Heart left ventricle (tissue), 16 donors: ENCODE measurements around the gene CCNI. TPM values are rescaled to one million over a fixed set of nuclear protein-coding genes. Genes with fewer than 3 reads are reported as not detected.
"Not testable (repeated sequence)": the region's sequence is repeated elsewhere in the genome, so short reads cannot be mapped to it uniquely, and the experiment has no call there.

Source experiments
- ATAC-seq, 4 donors: fragments of 200-7000 bp; cut with Tn5 transposase; one replicate each; pipeline ENCODE4 v1.9.1; 2020 to 2022; ENCODE audit warnings: moderate library complexity in 4 of 4, mild to moderate bottlenecking in 3 of 4, moderate number of reproducible peaks in 1 of 4
- DNase-seq, 5 donors: peaks; one replicate each; pipeline ENCODE4 v3.0.0-alpha.2; 2020
- H3K27ac ChIP-seq, 12 donors: fragments of 200-600 bp; sonication (generic) in 4 of 12; one replicate each; pipeline versions ENCODE4 v1.5.0 to v1.8.0; 2016 to 2022; ENCODE audit warnings: mild to moderate bottlenecking in 2 of 12
- H3K27me3 ChIP-seq, 9 donors: fragments of 200-600 bp; sonication (generic) in 2 of 9; one replicate each; pipeline versions ENCODE4 v1.5.1 to v1.8.0; 2016 to 2022; ENCODE audit warnings: mild to moderate bottlenecking in 3 of 9
- H3K36me3 ChIP-seq, 9 donors: fragments of 200-600 bp; sonication (generic) in 2 of 9; one replicate each; pipeline versions ENCODE4 v1.5.0 to v1.8.0; 2018 to 2022; ENCODE audit warnings: mild to moderate bottlenecking in 2 of 9
- H3K4me1 ChIP-seq, 12 donors: fragments of 200-600 bp; sonication (generic) in 4 of 12; one replicate each; pipeline versions ENCODE4 v1.5.0 to v1.8.0; 2016 to 2022; ENCODE audit warnings: mild to moderate bottlenecking in 3 of 12
- H3K4me3 ChIP-seq, 12 donors: fragments of 200-600 bp; sonication (generic) in 4 of 12; one replicate each; pipeline versions ENCODE4 v1.5.0 to v1.8.0; 2017 to 2022; ENCODE audit warnings: mild to moderate bottlenecking in 9 of 12, moderate library complexity in 4 of 12
- H3K9me3 ChIP-seq, 12 donors: fragments of 200-600 bp; sonication (generic) in 4 of 12; one replicate each; pipeline versions ENCODE4 v1.5.0 to v1.8.0; 2016 to 2022; ENCODE audit warnings: mild to moderate bottlenecking in 1 of 12
- POLR2A ChIP-seq, 2 donors: fragments of 450-650 bp; IDR thresholded peaks; one replicate each; pipeline ENCODE4 v1.6.1; 2017; ENCODE audit warnings: antibody characterized with exemption in 2 of 2, mild to moderate bottlenecking in 2 of 2, moderate library complexity in 2 of 2
- WGBS, 4 donors: extraction: QIAGEN DNeasy Blood & Tissue Kit in 2 of 4; methylation state at CpG; one replicate each; pipeline versions ENCODE4 v1.1.5 to v1.1.7; 2013 to 2018; 5-methylcytosine and 5-hydroxymethylcytosine counted together
- intact Hi-C, 10 donors: fragments of 100-400 bp; cut with DNase I; formaldehyde crosslinking; loops; one replicate each; pipeline versions ENCODE4 v1.11.1 to v1.14.2; 2022
- polyA plus RNA-seq, 2 donors: library from polyadenylated mRNA; stranded (reverse); fragments of 200-250 nt; gene quantifications; one replicate each; pipeline ENCODE4 v1.2.3, GENCODE V29; 2013
- total RNA-seq, 9 donors: library from RNA; depleted of rRNA in 2 of 9; stranded (reverse); fragments of >200 nt in 2 of 9; fragmentation: NEBNext Ultra II Directional in 3 of 9; extraction: Animal tissue kit (Norgen Biotek cat#: 25700) in 3 of 9; gene quantifications; one replicate each; pipeline versions ENCODE4 v1.1.0 to v1.2.4, GENCODE V29; 2016 to 2023
- TF ChIP-seq, protein P1 (sequence below), 12 donors: fragments of 200-600 bp; sonication (generic) in 4 of 12; IDR thresholded peaks; one replicate each; pipeline versions ENCODE4 v1.5.0 to v1.8.0; 2018 to 2022; ENCODE audit warnings: antibody characterized with exemption in 12 of 12, mild to moderate bottlenecking in 5 of 12
- donor health status: ischemic (EF 13 %, LVEDD 7.1; RV severe dilation, severe dysfunction).
- donor health status: healthy with polysubstance abuse.
- donor health status: DM: no; HTN: yes; CAD: no.
- donor health status: DM: no; HTN: no; CAD: no.
- donor health status: ischemic (EF 25% LVEDD 6.9; RV normal size, moderate dysfunction).
- donor health status: ischemic (EF 25% LVEDD 5.7; RV mildly dilated, moderate dysfunction).
- donor health status: healthy.
- donor health status: DM: yes; HTN: yes; CAD: no.
- donor health status: ischemic (EF 35%, LVEDD 5.7; RV mildly dilated, moderate dysfunction).
- donor health status: nonischemic (EF 11% LVEDD 7.7; RV severe dilation, severe dysfunction).
- donor health status: DM: yes; HTN: yes; CAD: no.
- donor health status: PGD.
- donor health status: ischemic (EF 29% LVEDD 5.4; RV normal size, mild dysfunction).
- donor health status: nonischemic (EF 23%, LVEDD 6.1; RV moderate dilation, normal function).

Gene CCNI
- total and polyA plus RNA-seq, 11 donors: 49.4 to 356 (median 299) TPM

- ATAC-seq: no peak
- intact Hi-C loops: loop anchor here in 8 of 10 donors (5.0 to 10.0 kb wide), 7 partner anchors 39 to 529 kb away; partner anchors contain the start of gene SEPTIN11 (in 1 of the 8)
Observed at GRCh38 chr4:77040854-77041725, 34.7 kb downstream of the CCNI start.

DNA sequence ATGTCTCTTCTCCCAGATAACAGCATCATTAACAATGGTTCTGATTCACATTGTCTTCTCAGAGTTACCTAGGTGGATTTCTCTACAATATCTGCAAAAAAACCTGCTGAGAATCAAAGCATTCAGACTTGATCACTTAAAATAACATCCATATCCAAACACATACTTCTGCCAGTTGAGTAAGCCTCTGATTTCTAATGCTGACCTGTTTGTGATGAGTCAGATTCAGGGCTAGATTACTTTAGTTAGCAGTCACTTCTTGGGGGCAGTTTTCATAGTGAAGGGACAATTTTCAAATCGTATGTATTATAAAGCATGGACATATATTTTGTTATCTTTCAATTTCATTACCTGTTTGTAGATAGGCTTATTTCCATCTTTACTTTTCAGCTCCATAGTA, 35.5 kb downstream of the CCNI start:
- intact Hi-C loops: loop anchor here in 8 of 10 donors (5.0 to 10.0 kb wide), 7 partner anchors 38 to 528 kb away; partner anchors contain the start of gene SEPTIN11 (in 1 of the 8)
- Histone ChIP-seq H3K4me1 (peaks cover 0 to 19% (median 0%) of the 10 kb centered on the region in 12 donors), H3K27ac (peak overlapping the region in 1 of 12 donors; percentile 15), H3K36me3 (peaks cover 0 to 54% (median 36%) of the 10 kb centered on the region in 9 donors), H3K27me3 (no peaks in the 10 kb centered on the region), H3K9me3 (no peaks in the 10 kb centered on the region), H3K4me3 (no peak overlapping the region)
- no peak for ATAC-seq
- DNase-seq: no peak
- 86 to 90% (median 88%) methylated on average over 1 of the region's 1 CpG for WGBS, 4 donors
- no peak for TF ChIP-seq POLR2A (IDR thresholded peaks at IDR 0.05)
- TF ChIP-seq, protein P1, sequence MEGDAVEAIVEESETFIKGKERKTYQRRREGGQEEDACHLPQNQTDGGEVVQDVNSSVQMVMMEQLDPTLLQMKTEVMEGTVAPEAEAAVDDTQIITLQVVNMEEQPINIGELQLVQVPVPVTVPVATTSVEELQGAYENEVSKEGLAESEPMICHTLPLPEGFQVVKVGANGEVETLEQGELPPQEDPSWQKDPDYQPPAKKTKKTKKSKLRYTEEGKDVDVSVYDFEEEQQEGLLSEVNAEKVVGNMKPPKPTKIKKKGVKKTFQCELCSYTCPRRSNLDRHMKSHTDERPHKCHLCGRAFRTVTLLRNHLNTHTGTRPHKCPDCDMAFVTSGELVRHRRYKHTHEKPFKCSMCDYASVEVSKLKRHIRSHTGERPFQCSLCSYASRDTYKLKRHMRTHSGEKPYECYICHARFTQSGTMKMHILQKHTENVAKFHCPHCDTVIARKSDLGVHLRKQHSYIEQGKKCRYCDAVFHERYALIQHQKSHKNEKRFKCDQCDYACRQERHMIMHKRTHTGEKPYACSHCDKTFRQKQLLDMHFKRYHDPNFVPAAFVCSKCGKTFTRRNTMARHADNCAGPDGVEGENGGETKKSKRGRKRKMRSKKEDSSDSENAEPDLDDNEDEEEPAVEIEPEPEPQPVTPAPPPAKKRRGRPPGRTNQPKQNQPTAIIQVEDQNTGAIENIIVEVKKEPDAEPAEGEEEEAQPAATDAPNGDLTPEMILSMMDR (IDR thresholded peaks at IDR 0.05): no peak

More at GRCh38 chr4:77040854-77041725, 34.7 kb downstream of the CCNI start:
- H3K4me1 ChIP-seq: peaks cover 0 to 19% (median 0%) of the 10 kb centered on the region in 12 donors
- no peak for DNase-seq
- TF ChIP-seq, protein P1 (IDR thresholded peaks at IDR 0.05): no peak
- no peak for TF ChIP-seq POLR2A (IDR thresholded peaks at IDR 0.05)
- 89 to 92% (median 91%) methylated on average over 2 of the region's 2 CpGs for WGBS, 4 donors
- H3K27ac ChIP-seq: peak overlapping the region in 1 of 12 donors; percentile 15
- no peaks in the 10 kb centered on the region for H3K27me3 ChIP-seq
- H3K36me3 ChIP-seq: peaks cover 0 to 53% (median 35%) of the 10 kb centered on the region in 9 donors
- no peak overlapping the region for H3K4me3 ChIP-seq
- no peaks in the 10 kb centered on the region for H3K9me3 ChIP-seq

DNA sequence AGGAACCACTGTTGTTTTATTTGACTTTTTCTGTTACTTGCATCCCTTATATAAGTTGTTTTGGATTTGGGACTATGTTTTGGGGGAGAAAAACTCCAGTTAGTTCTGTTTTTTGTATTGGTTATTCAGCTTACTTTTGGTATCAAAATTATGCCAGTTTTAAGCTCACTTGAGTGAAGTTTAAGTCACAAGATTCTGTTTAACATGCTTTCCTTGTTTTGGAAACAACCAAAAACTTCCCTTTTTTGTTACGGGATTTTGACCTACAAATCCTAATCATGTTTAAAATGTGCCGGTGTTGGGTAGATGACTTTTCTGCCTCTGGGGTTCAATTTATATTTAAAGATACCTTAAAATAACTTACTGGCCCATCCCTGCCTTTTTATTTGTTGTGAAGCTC, 36.0 kb downstream of the CCNI start:
- Histone ChIP-seq H3K9me3 (no peaks in the 10 kb centered on the region), H3K4me3 (no peak overlapping the region), H3K27ac (no peak overlapping the region), H3K36me3 (peaks cover 0 to 59% (median 41%) of the 10 kb centered on the region in 9 donors), H3K27me3 (no peaks in the 10 kb centered on the region), H3K4me1 (peaks cover 0 to 16% (median 0%) of the 10 kb centered on the region in 12 donors)
- whole genome bisulfite sequencing, 4 donors: 67 to 93% (median 90%) methylated on average over 2 of the region's 2 CpGs
- intact Hi-C loops: loop anchor here in 8 of 10 donors (5.0 to 10.0 kb wide), 7 partner anchors 37 to 527 kb away; partner anchors contain the start of gene SEPTIN11 (in 1 of the 8)
- no peak for DNase-seq
- no peak for ATAC-seq
- TF ChIP-seq, protein P1 (IDR thresholded peaks at IDR 0.05): no peak
- no peak for TF ChIP-seq POLR2A (IDR thresholded peaks at IDR 0.05)

DNA sequence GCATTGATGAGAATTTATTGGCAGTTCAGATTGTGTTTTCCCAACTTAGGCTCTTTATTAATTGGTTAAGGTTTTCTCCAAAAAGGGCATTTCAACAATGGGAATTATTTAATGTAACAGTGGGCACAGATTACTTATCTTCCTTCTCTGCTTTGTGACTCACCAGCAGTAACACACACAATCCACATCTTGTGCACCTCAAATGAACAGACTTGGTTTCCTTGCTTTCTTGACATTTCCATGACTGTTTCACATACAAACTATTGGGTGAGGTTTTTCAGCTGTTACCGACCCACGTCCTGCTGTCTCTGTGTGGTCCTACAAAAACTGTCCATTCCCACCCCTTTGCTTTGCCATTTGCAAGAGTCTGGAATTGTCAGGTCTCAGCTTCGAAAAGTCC, 38.1 kb downstream of the CCNI start:
- Histone ChIP-seq H3K27ac (no peak overlapping the region), H3K4me3 (no peak overlapping the region), H3K4me1 (peaks cover 0 to 13% (median 0%) of the 10 kb centered on the region in 12 donors), H3K36me3 (peaks cover 0 to 80% (median 61%) of the 10 kb centered on the region in 9 donors), H3K27me3 (no peaks in the 10 kb centered on the region), H3K9me3 (no peaks in the 10 kb centered on the region)
- DNase-seq (no peak), ATAC-seq (no peak)
- 94 to 96% (median 95%) methylated on average over 3 of the region's 3 CpGs for WGBS, 4 donors
- TF ChIP-seq POLR2A (IDR thresholded peaks at IDR 0.05): no peak
- TF ChIP-seq, protein P1 (IDR thresholded peaks at IDR 0.05): no peak
- intact Hi-C loops: no loop called here

GRCh38 chr4:77037168-77037567, 38.6 kb downstream of the CCNI start:
- H3K4me3 ChIP-seq, ATAC-seq, H3K9me3 ChIP-seq, H3K27me3 ChIP-seq, DNase-seq, intact Hi-C loops, H3K27ac ChIP-seq: not testable (repeated sequence)
- Histone ChIP-seq H3K36me3 (peaks cover 0 to 85% (median 67%) of the 10 kb centered on the region in 9 donors), H3K4me1 (peaks cover 0 to 13% (median 0%) of the 10 kb centered on the region in 12 donors)
- 89 to 99% (median 96%) methylated on average over 5 of the region's 5 CpGs for WGBS, 4 donors
